ENCODE measurements around the gene TAS2R42. TPM values are rescaled to one million over a fixed set of nuclear protein-coding genes. Genes with fewer than 3 reads are reported as not detected.

TAS2R42 gene
- total RNA-seq, 4 donors from 2014 or later, result not detected

DNA sequence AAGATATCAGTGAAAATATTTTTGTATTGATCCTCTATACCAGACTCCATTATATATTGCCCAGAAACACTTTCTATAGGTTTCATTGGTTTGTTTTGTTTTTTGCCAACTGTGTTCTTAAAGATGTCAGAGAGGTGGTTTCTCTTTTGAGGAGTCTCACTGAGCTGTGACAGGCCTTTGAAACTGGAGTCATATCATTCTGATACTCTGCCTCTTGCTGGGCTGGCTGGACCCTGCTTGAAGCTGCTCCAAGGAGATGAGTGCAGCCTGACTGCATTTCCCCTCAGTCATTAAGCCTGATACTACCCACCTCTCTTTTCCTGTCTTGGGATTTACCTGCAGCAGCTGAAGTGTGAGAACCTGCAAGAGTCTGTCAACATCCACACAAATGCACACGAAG, 35.9 kb downstream of the TAS2R42 start:
- no peak for TF ChIP-seq POLR2A (IDR thresholded peaks at IDR 0.05)
- TF ChIP-seq, protein P1, sequence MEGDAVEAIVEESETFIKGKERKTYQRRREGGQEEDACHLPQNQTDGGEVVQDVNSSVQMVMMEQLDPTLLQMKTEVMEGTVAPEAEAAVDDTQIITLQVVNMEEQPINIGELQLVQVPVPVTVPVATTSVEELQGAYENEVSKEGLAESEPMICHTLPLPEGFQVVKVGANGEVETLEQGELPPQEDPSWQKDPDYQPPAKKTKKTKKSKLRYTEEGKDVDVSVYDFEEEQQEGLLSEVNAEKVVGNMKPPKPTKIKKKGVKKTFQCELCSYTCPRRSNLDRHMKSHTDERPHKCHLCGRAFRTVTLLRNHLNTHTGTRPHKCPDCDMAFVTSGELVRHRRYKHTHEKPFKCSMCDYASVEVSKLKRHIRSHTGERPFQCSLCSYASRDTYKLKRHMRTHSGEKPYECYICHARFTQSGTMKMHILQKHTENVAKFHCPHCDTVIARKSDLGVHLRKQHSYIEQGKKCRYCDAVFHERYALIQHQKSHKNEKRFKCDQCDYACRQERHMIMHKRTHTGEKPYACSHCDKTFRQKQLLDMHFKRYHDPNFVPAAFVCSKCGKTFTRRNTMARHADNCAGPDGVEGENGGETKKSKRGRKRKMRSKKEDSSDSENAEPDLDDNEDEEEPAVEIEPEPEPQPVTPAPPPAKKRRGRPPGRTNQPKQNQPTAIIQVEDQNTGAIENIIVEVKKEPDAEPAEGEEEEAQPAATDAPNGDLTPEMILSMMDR (IDR thresholded peaks at IDR 0.05), result no peak
- H3K27me3 ChIP-seq, result no peaks in the 10 kb centered on the region
- no peaks in the 10 kb centered on the region for H3K36me3 ChIP-seq
- no peak overlapping the region for H3K4me3 ChIP-seq (replicated peaks in 1 of 3)
- WGBS, 2 donors, result 14 to 37% methylated on average over 1 of the region's 1 CpG
- no peaks in the 10 kb centered on the region for H3K4me1 ChIP-seq
- DNase-seq, result no peak
- intact Hi-C loops (cut with DNase I), result no loop called here
- H3K27ac ChIP-seq, result no peak overlapping the region
- H3K9me3 ChIP-seq, result no peaks in the 10 kb centered on the region

DNA sequence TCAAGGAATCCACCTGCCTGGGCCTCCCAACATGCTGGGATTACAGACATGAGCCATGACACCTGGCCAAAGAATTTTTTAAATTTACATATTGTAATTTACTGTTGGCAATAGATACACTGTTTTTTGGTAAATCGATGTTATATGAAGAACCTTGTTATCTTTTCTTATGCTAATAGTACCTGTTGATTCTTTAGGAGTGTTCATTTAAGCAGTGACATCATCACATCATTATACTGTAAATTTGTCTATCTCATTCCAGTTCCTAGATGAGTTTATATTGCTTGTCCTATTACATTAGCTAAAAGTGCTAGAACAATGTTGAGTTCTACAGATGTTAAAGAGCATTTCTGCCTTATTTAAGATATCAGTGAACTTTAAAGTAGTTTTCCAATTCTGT, 39.3 kb downstream of the TAS2R42 start:
- H3K27ac ChIP-seq, result no peak overlapping the region
- whole genome bisulfite sequencing, 2 donors, result 98% methylated on average over 1 of the region's 1 CpG
- TF ChIP-seq POLR2A (IDR thresholded peaks at IDR 0.05), result no peak
- TF ChIP-seq, protein P1 (IDR thresholded peaks at IDR 0.05), result no peak
- no peaks in the 10 kb centered on the region for H3K9me3 ChIP-seq
- no peak for DNase-seq
- H3K36me3 ChIP-seq, result no peaks in the 10 kb centered on the region
- no peaks in the 10 kb centered on the region for H3K4me1 ChIP-seq
- H3K27me3 ChIP-seq, result no peaks in the 10 kb centered on the region
- no peak overlapping the region for H3K4me3 ChIP-seq (replicated peaks in 1 of 3)
- intact Hi-C loops (cut with DNase I), result no loop called here

DNA sequence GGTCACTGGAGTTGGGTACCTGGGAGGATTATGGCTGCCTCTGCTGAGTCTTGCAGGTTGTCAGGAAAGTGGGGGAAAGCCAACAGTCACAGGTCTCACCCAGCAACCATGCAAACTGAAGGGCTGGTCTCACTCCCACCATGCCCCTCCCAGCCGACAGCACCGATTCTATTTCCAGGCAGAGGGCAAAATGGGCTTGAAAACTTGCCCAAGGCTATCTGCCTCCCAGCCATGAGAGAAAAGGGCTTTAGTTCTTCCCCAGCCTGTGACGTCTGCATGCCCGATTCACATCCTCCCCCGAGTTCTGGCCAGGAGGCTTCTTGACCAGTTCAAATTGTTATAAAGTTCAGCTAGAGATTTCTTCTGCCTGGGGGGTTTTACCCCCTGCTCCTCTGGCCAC, 42.4 kb downstream of the TAS2R42 start:
- 96 to 100% methylated on average over 5 of the region's 5 CpGs for WGBS, 2 donors
- H3K27me3 ChIP-seq, result no peaks in the 10 kb centered on the region
- intact Hi-C loops (cut with DNase I), result no loop called here
- no peaks in the 10 kb centered on the region for H3K4me1 ChIP-seq
- no peak overlapping the region for H3K27ac ChIP-seq
- H3K4me3 ChIP-seq (replicated peaks in 1 of 3), result no peak overlapping the region
- H3K36me3 ChIP-seq, result no peaks in the 10 kb centered on the region
- TF ChIP-seq POLR2A (IDR thresholded peaks at IDR 0.05), result no peak
- TF ChIP-seq, protein P1 (IDR thresholded peaks at IDR 0.05), result no peak
- no peak for DNase-seq
- H3K9me3 ChIP-seq, result no peaks in the 10 kb centered on the region

DNA sequence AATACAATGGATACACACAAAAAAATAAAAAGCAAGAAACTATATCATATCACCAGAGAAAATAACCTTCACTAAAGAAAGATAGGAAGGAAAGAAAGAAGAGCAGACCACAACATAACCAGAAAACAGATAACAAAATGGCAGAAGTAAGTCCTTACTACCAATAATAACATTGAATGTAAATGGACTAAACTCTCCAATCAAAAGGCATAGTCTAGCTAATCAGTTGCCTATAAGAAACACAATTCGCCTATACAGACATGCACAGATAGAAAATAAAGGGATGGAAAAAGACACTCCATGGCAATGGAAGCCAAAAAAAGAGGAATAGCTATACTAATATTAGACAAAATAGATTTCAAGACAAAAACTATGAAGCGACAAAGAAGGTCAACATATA, 43.4 kb downstream of the TAS2R42 start:
- intact Hi-C loops (cut with DNase I), result no loop called here
- 68 to 100% methylated on average over 2 of the region's 2 CpGs for WGBS, 2 donors

DNA sequence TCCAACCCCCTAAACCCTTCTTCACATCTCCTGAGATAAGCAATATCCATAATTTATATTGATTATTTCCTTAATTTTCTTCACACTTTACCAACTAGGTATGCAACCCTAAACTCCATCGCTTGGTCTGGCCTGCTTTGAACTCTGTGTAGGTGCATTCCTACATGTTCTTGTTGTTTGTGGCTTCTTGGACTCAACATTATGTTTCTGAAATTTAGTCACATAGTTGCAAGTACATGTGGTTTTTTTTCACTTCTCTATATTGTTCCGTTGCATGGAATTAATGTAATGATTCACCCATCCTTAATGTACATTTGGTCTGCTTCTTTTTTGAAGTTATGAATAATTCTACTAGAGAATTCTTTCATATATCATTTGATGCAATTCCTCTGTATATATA, 50.7 kb downstream of the TAS2R42 start:
- no peak for DNase-seq
- intact Hi-C loops (cut with DNase I), result no loop called here
- H3K27ac ChIP-seq, result no peak overlapping the region
- no peak overlapping the region for H3K4me3 ChIP-seq (replicated peaks in 1 of 3)
- H3K9me3 ChIP-seq, result no peaks in the 10 kb centered on the region
- TF ChIP-seq, protein P1 (IDR thresholded peaks at IDR 0.05), result no peak
- TF ChIP-seq POLR2A (IDR thresholded peaks at IDR 0.05), result no peak
- H3K27me3 ChIP-seq, result no peaks in the 10 kb centered on the region
- H3K36me3 ChIP-seq, result no peaks in the 10 kb centered on the region
- WGBS, 2 donors, result 74 to 95% methylated on average over 2 of the region's 2 CpGs
- no peaks in the 10 kb centered on the region for H3K4me1 ChIP-seq

More for the DNA sequence above, 43.4 kb downstream of the TAS2R42 start:
- H3K4me3 ChIP-seq (replicated peaks in 1 of 3), result no peak overlapping the region
- no peak for TF ChIP-seq POLR2A (IDR thresholded peaks at IDR 0.05)
- TF ChIP-seq, protein P1 (IDR thresholded peaks at IDR 0.05), result no peak
- no peaks in the 10 kb centered on the region for H3K36me3 ChIP-seq
- H3K27ac ChIP-seq, result no peak overlapping the region
- no peaks in the 10 kb centered on the region for H3K4me1 ChIP-seq
- no peak for DNase-seq
- no peaks in the 10 kb centered on the region for H3K27me3 ChIP-seq
- H3K9me3 ChIP-seq, result no peaks in the 10 kb centered on the region

Other genes starting within 250 kb of the TAS2R42 start
- 10 to 100 TPM in 3 of 4 donors, 1 to 10 TPM in 1; 6.8 to 26.0 (median 10.3) TPM for gene TAS2R14, start 247.7 kb downstream of the TAS2R42 start, total RNA-seq
- 10 to 100 TPM in 2 of 4 donors, 1 to 10 TPM in 2; 3.9 to 18.4 (median 7.1) TPM for gene TAS2R50, start 200.0 kb downstream of the TAS2R42 start, total RNA-seq
- 1 to 10 TPM; 6.2 to 9.8 (median 7.1) TPM for gene TAS2R20, start 188.6 kb downstream of the TAS2R42 start, total RNA-seq
- 10 to 100 TPM in 2 of 4 donors, 1 to 10 TPM in 2; 7.0 to 12.0 (median 10.0) TPM for gene TAS2R19, start 164.3 kb downstream of the TAS2R42 start, total RNA-seq
- 10 to 100 TPM in 3 of 4 donors, 1 to 10 TPM in 1; 4.9 to 30.5 (median 11.9) TPM for gene TAS2R31, start 155.5 kb downstream of the TAS2R42 start, total RNA-seq
- 1 to 10 TPM; 2.5 to 5.1 (median 4.5) TPM for gene TAS2R46, start 124.6 kb downstream of the TAS2R42 start, total RNA-seq
- gene TAS2R43, start 94.6 kb downstream of the TAS2R42 start, total RNA-seq, result 10 to 100 TPM in 2 of 4 donors, 1 to 10 TPM in 2; 2.6 to 26.2 (median 9.8) TPM
- 10 to 100 TPM; 10.4 to 26.2 (median 17.9) TPM for gene TAS2R30, start 52.3 kb downstream of the TAS2R42 start, total RNA-seq
- gene SMIM10L1, start 15.7 kb downstream of the TAS2R42 start, total RNA-seq, result 10 to 100 TPM in 2 of 4 donors, 1 to 10 TPM in 2; 8.0 to 14.0 (median 9.6) TPM
- not detected for gene PRB3, start 82.8 kb upstream of the TAS2R42 start, total RNA-seq
- not detected for gene PRB4, start 123.5 kb upstream of the TAS2R42 start, total RNA-seq
- not detected for gene PRB2, start 208.6 kb upstream of the TAS2R42 start, total RNA-seq

All from thyroid gland (tissue), 4 donors.